ENCODE measurements around the gene LONRF2.

LONRF2 gene

DNA sequence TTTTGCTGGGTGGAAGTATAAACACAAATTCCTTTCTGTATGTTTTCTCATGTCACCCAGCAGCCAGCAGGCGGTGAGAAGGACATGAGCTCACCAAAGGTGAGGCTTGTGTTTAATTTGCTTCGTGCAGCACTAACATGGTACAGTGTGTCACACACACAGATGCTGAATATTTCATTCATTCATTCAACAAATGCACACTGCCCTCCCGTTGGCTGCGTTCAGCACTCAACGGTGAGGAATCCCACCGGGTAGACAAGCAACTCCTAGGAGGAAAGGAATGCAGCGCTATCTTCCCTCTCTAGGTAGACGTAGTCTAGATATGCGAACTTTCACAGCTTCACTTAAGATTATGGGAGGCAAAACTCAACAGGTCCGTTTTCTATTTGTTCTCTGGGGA, 85.1 kb downstream of the LONRF2 start:
- no peak for DNase-seq (ENCODE audit: low read depth in 2 of 2)

DNA sequence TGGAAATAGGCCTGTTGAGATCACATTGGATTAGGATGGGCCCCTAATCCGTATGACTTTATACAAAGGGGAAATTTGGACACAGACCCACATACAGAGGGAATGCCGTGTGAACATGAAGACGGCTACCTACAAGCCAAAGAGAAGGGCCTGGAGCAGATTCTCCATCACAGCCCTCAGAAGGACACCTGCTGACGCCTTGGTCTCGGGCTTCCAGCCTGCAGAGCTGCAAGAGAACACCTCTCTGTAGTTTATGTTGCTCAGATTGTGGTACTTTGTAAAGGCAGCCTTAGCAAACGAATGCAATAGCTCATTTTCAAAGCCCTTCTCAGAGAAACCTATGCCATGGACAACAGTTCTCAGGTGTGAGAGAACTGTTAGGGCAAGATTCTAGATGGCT, 86.1 kb downstream of the LONRF2 start:
- no peak for DNase-seq (ENCODE audit: low read depth in 2 of 2)

DNA sequence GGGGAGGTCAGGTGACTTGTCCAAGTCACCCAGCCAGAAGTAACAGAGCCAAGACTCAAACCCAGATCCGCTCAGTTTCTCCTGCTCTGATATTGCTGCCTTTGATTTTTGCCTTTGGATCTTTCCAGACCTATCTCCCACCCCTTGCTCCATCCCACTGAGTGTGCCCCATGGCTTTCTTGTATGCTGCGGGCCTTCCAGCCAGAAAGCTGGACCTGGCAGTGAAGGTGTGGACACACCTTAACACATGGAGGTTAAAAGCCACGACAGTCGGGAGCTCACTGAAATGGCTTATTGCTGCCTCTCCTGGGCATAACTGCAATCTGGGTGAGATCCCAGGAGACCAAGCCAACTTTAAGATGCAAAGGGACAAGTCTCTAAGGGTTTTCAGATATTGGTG, 86.7 kb downstream of the LONRF2 start:
- DNase-seq (ENCODE audit: low read depth in 2 of 2) = no peak

DNA sequence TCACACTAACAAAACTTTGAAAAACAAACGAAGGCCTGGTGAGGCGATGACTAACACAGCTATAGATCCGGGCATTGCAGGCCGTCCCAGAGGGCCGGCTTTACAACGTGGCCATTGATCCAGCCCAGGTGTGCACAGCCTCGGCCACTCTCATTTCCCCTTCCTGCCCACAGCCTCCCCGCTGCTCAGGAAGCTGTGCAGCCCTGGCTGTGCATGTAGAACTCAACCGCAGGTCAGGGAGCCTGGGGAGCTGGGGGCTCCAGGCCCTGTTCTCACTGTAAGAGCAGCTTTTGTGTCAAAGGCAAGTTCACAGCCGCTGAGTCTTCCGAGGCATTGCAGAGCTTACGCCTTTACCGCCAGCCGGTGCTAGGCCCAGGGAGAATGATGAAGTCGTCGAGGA, 87.2 kb downstream of the LONRF2 start:
- no peak for DNase-seq (ENCODE audit: low read depth in 2 of 2)

DNA sequence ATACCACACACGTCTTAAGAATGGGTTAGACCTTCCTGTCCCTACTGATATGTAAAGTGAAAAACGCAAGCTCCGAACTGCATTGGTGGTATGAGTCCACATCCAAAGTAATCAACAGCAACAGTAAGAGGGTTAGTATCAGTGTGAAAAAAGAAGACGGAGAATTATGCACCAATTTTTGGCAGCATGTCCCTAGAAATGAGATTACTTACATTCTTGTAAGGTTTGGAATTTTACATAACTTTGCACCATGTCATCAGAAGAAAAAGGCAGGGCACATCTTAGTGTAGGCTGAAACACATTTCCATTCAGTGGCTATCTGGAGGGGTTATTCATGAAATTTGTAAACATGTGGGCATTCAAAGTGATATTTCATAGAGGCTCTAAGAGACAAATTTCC, 88.2 kb downstream of the LONRF2 start:
- DNase-seq (ENCODE audit: low read depth in 2 of 2) = no peak

DNA sequence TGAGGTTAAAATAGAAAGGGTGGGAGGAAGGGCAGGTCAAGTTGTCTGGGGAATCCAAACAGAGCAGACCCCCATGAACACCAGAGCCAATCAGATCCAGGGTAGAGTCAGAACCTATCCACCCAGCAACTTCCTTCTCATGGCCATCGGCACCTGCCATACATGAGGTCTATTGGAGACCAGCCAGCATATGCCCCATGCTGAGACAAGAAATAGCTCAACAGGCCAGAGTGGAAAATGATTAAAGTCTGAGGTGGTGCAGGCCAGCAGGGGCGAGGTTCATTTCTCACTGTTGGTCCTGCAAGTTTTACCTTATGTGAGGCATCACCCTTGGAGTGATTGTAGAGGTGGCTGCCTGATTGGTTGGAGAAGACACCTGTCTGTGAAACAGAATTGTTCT, 89.2 kb downstream of the LONRF2 start:
- no peak for DNase-seq (ENCODE audit: low read depth in 2 of 2)

DNA sequence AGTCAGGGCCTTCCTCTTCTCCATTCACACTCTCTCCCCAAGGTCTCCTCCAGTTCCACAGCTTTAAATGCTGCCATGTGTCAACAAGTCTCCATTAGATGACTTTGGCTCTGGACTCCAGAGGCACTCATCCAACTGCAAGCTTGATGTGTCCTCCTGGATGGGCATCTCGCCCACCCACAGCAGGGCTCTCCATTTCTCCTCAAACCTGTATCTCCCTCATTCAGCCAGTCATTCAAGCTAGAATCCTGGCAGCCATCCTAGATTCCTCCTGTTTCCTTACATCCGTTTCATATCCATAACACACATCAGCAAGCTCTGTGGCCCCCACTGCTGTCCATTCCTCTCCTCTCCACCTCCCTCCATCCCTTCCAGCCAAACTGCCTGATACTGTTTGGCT, 91.5 kb downstream of the LONRF2 start:
- DNase-seq (ENCODE audit: low read depth in 2 of 2) = no peak

DNA sequence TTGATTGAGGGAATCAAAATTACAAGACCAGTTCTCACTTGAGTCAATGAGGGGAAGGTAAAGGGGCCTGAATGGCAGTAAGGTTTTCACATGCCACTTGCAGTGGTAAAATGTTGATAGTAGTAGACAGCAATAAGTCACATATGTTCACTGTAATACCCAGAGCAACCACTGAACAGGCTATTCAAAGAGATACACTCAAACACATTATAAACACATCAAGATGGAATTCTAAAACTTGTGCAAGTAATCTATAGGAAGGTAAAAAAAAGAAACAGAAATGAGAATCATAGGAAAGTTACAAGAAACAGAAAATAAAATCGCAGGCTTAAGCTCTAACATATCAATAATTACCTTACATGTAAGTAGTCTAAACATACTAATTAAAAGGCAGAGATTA, 93.3 kb downstream of the LONRF2 start:
- DNase-seq (ENCODE audit: low read depth in 2 of 2) = no peak

DNA sequence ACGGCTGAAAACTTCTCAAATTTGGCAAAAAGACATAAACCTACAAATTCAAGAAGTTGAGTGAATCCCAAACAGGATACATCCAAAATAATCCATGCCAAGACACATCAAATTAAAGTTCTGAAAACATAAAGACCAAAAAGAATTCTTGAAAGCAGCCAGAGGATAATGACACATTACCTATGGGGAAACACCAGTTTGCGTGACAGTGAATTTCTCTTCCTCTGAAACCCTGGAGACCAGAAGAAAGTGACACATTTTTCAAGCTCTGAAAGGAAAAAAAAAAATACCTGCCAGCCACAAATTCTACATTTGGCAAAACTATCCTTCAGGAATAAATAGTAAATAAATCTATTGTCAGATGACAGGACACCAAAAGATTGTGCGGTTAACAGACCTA, 93.9 kb downstream of the LONRF2 start:
- DNase-seq (ENCODE audit: low read depth in 2 of 2) = no peak

DNA sequence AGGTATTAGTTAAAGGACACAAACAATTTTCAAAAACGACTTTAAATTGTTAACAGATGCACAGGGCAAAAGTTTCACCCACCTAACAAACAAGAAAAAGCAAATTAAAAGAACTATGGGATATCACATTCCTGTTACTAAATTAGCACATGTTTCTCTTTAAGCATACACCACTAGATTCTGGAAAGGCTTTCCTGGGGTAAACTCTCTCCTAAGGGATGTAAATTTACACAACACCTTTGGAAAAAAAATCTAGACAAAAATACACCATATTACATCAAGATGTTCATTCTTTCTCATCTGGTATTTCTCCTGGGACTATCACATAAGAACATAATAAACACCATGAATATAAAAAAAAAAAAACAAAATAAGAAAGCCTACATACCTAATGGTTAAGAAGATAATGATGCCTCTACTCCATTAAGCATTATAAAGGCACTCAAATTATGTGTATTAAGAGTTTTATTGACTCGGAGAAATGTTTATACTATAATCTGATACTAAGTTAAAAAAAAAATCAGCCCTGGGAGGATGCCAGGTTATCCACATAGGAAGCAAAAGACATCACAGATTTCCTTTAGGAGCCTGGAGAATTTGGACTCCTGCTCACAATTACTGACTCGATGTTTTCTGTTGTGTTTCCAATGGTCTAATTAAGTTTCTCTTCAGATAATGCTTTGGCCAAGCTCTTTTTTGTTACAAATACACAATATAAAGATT, 97.2 kb downstream of the LONRF2 start:
- no peak for DNase-seq (ENCODE audit: low read depth in 2 of 2)

DNA sequence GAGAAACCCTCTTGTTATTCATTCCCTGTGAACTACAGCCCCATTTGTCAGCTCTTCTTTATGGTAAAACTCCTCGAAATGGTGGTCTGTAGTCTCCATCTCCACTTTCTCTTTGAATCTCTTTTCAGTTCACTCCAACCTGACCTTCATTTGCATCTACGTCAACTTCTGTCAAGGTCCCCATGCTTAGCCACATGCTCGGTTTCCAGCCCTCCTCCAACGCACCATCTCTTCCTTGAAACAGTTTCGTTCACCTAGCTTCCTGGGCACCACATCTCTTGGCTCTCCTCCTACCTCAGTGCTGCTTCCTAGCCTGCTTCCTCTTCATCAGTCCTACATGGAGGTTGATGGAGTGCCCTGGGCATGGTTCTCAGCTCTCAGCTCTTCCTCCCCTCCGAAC, 98.8 kb downstream of the LONRF2 start:
- DNase-seq (ENCODE audit: low read depth in 2 of 2) = no peak
